HG03457 (cell line): ENCODE results near the gene SNRNP48.

Source experiments
- ATAC-seq: cut with Tn5 transposase; IDR thresholded peaks from one replicate; pipeline ENCODE4 v1.9.1; 2021; ENCODE audit warnings: moderate number of reproducible peaks; ENCODE audit not compliant: unreplicated experiment

The SNRNP48 gene

DNA sequence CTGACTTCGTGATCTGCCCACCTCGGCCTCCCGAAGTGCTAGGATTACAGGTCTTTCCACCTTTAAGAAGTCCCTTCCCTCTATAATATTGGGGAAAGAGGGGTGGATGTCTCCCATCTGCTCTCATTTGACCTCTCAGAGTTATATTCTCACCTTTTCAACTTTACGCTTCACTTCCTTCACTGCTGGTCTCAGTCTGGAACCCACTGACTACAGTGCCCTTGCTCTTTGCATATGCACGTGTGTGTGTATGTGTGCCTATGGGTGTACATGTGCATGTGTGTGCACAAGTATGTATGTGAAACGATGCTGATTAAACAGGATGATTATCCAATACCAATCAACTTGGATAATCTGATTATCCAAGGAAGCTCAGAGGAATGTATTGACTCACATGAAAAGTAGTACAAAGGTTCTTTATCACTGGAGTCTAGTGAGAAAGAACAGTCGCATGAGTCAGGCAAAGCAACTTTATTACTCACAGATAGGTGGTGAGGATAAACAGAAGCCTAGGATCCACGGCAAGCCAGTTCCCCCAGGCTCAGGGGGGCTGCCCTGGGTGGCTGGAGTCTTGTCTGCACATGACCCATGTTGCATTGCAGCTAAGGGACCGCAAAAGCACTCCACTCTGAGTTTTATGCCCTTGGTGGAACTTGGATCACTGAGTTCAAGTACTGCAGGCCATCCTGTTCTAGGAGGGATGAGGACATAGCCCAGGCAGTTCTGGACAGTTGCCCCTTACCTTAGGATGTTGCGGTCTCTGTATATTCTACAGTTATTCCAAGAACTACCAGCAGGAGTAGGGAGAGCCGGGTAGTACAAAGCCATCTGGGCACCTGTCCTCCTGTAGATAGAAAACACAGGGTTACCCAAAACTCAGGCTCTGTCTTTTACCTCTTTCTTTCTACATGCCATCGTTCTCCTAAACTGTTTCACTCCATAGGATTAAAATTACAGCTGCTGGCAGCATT lies 50.9 kb downstream of the SNRNP48 start:
- no peak for ATAC-seq

DNA sequence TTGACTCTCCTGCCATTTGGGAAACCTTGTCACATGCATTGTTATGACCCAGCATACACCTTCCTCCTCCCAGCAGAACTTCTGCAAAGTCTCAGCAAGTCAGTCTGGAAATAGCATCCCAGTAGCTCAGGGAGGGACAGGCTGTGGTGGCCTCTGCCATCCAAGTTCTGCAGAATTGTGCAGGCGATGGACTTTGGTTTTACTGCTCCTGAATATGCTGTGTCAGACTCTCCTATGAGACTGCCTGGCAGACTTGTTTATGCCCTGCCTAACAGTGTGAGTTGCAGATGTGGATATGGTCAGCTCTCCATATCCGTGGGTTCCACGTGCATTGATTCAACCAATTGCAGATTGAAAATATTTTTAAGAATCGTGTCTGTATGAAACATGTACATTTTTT lies 52.8 kb downstream of the SNRNP48 start:
- no peak for ATAC-seq

GRCh38 chr6:7644417-7644816 lies 54.4 kb downstream of the SNRNP48 start:
- no peak for ATAC-seq

GRCh38 chr6:7646394-7646793 lies 56.4 kb downstream of the SNRNP48 start:
- no peak for ATAC-seq

DNA sequence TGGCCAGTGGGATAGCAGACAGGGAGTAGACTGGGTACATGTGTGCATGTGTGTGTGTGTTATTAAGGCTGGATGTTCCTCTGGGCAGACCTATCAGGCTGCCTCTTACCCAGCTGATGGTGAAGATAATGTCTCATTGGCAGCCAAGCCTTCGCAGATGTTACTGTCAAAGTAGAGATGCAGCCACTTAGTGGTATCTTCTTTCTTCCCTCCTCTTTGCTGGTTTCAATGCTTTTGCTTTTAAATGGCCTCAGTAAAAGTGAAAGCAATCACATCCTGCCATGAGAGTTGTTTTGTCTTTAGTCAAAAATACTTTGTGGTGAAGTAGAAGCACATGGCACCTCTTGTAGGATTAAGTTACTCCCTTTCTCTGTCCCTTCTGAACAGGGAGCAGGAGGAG lies 57.5 kb downstream of the SNRNP48 start:
- ATAC-seq = no peak

- no peak for ATAC-seq
Measured at GRCh38 chr6:7649037-7649810, 59.2 kb downstream of the SNRNP48 start.

DNA sequence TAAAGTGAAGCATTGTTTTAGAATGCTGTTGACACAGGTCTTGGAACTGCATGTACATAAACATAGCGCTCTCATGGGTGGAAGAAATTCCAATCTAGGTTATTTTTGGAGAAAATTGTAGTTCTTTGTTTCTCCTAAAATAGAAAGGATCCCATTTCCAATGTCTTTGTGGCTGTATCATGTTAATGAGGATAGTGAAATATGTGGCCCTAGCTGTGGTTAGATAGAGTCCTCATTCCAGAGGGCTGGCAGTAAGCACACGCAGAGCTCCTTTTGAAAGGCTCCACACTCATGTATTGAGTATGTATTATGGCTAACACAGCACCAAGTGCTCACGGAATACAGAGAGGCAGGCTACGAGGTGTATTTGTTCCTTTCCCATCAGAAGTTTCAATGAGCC lies 60.9 kb downstream of the SNRNP48 start:
- ATAC-seq = no peak

- no peak for ATAC-seq
Measured at GRCh38 chr6:7652957-7653356, 63.0 kb downstream of the SNRNP48 start.

GRCh38 chr6:7656355-7656754 lies 66.4 kb downstream of the SNRNP48 start:
- no peak for ATAC-seq

DNA sequence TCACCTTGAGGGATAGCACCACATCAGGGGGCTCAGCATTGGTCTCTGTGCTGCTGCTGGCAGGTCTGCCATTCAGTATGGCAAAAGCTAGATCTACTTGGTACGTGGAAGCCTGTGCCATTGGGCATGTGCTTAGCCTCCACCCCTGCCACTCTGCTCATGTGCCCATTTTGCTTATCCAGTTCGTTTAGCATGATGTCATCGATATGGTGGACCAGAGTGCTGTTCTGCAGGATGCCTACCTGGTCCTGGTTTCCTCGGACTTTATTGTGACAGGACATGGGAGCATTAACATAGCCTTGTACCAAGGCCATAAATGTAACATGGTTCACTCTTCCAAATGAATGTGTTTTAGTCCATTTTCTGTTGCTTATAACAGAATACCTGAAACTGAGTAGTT lies 68.5 kb downstream of the SNRNP48 start:
- ATAC-seq = no peak

DNA sequence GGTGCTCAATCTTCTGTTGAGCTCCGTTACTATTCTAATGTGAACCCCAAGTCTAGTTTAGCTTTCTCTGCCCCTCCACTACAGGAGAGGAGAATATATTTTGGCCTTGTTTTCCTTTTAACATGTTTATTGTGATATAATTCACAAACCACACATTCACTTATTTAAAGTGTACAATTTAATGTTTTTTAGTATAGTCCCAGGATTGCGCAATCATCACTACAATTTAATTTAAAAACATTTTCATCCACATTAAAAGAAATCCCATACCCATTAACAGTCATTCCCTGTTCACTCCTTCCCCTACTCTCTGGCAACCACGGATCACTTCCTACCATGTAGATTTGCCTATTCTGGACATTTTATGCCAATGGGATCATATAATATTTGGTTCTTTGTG lies 71.4 kb downstream of the SNRNP48 start:
- ATAC-seq = no peak
